ENCODE results near the gene RIMS3.
"Not testable (repeated sequence)": the region's sequence is repeated elsewhere in the genome, so short reads cannot be mapped to it uniquely, and the experiment has no call there.

RIMS3 gene

DNA sequence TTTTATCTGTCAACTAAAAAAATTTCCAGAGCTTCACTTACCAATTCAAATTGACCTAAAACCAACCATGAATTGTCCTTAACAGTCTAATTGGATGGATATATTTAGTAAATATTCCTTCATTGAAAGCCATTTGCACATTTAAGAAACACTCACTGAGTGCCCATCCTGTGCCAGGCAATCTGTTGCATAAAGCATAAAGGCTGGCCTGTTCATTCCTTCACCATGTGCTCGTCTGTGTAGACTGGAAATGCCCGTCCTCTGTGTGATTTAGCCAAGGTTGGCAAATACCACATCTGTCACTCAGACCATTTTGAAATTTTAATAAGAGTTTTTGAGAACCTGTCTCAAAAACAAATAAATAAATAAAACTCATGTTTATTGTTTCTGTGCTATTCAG is 76.9 kb downstream of the RIMS3 start:
- DNase-seq = no peak

DNA sequence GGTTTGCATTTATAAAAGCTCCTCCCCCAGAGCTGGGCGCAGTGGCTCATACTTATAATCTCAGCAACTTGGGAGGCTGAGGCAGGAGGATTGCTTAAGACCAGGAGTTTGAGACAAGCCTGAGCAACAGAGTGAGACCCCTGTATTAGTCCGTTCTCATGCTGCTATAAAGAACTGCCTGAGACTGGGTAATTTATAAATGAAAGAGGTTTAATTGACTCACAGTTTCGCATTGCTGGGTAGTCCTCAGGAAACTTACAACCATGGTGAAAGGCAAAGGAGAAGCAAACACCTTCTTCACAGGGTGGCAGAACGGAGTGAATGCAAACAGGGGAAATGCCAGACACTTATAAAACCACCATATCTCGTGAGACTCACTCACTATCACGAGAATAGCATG is 81.5 kb downstream of the RIMS3 start:
- no peak for DNase-seq

DNA sequence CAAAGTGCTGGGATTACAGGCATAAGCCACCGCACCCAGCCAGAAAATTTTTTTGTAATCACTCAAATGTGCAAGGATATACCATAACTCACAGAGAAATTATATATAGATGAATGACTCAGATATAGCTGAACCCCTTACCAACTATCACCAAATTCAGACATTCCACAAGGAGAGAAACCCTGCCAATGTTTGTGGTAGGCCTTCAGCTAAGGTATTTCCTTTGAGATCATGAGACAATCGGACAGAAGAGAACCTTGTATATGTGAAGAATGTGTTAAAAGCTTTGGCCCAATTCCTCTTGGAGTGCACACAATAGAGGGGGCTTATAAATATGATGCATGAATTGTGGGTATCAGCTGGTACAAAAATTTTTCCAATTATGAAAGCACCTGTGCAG is 83.4 kb downstream of the RIMS3 start:
- no peak for DNase-seq

DNA sequence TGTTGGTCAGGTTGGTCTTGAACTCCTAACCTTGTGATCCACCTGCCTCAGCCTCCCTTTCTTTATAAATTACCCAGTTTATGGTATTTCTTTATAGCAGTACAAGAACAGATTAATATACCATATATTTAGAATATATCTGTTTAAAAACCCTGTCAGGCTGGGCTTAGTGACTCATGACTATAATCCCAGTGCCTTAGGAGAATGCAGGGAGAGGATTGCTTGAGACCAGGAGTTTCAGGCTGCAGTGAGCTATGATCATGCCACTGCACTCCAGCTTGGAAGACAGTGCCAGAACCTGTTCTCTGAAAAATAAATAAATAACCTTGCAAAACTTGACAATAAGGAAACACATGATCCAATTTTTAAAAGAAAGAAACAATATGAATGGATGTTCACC is 90.1 kb downstream of the RIMS3 start:
- no peak for DNase-seq

DNA sequence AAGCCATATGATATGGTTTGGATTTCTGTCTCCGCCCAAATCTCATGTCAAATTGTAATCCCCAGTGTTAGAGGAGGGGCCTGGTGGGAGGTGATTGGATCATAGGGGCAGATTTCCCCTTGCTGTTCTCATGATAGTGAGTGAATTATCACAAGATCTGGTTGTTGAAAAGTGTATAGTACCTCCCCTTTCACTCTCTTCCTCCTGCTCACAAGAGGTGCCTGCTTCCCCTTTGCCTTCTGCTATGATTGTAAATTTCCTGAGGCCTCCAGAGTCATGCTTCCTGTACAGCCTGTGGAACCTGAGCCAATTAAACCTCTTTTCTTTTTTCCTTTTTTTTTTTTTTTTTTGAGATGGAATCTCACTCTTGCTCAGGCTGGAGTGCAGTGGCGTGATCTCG is 90.7 kb downstream of the RIMS3 start:
- not testable (repeated sequence) for DNase-seq
